Mammary epithelial cell (primary cell): ENCODE data around the gene MLYCD.

Source experiments
- EZH2 ChIP-seq: IDR thresholded peaks from 2 replicates; pipeline ENCODE4 v1.6.1; 2012; ENCODE audit warnings: low read length, inconsistent platforms, borderline replicate concordance
- TF ChIP-seq, protein P1 (sequence below), 2 donors: IDR thresholded peaks in 1 of 2; conservative IDR thresholded peaks in 1 of 2; 2 replicates each; pipeline ENCODE4 v1.5.1; 2011 to 2012; ENCODE audit warnings: inconsistent platforms in 2 of 2, low read length in 2 of 2, mild to moderate bottlenecking in 2 of 2, control low read depth in 1 of 2, low read depth in 1 of 2; ENCODE audit not compliant: insufficient read depth in 1 of 2; ENCODE audit errors: extremely low read depth in 1 of 2

DNA sequence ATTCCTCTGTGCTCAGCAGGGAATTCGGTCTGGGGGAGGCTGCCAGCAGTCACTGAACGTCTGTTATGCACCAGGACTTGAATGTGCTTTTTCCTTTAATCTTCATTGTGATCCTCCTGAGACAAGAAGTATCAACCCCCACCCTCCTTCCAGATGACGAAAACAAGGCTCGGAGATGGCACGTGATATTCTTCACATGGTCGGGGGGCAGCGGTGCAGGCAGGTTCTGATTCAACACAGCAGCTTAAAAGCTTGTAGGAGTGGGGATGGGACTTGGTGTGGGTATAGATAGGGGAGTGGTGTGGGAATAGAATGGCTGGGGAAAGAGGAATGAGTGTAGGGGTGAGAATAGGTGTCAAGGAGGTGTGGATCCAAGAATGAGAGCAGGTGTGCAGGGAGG lies 75.6 kb downstream of the MLYCD start:
- TF ChIP-seq EZH2: no peak
- TF ChIP-seq, protein P1, sequence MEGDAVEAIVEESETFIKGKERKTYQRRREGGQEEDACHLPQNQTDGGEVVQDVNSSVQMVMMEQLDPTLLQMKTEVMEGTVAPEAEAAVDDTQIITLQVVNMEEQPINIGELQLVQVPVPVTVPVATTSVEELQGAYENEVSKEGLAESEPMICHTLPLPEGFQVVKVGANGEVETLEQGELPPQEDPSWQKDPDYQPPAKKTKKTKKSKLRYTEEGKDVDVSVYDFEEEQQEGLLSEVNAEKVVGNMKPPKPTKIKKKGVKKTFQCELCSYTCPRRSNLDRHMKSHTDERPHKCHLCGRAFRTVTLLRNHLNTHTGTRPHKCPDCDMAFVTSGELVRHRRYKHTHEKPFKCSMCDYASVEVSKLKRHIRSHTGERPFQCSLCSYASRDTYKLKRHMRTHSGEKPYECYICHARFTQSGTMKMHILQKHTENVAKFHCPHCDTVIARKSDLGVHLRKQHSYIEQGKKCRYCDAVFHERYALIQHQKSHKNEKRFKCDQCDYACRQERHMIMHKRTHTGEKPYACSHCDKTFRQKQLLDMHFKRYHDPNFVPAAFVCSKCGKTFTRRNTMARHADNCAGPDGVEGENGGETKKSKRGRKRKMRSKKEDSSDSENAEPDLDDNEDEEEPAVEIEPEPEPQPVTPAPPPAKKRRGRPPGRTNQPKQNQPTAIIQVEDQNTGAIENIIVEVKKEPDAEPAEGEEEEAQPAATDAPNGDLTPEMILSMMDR (conservative IDR thresholded peaks at IDR 0.05 in 1 of 2, IDR thresholded peaks at IDR 0.05 in 1 of 2; ENCODE audit: extremely low read depth in 1 of 2, insufficient read depth in 1 of 2, low read depth in 1 of 2, low read length in 2 of 2): no peak
